Neural cell (in vitro differentiated cells): ENCODE measurements around the gene PRDX5. TPM values are rescaled to one million over a fixed set of nuclear protein-coding genes. Genes with fewer than 3 reads are reported as not detected.
A peak's percentile ranks its signal among the peaks of the same experiment; 100 is the strongest.

Source experiments
- H2AFZ ChIP-seq: fragments of 200-600, 300-800 bp; sonication (generic), shearing (Covaris generic); 2 replicates; pipeline ENCODE4 v1.6.0; 2014; ENCODE audit warnings: low read depth, mild to moderate bottlenecking, antibody characterized with exemption, low read length, moderate library complexity
- H3F3A ChIP-seq: fragments of 200-600 bp; shearing (Covaris generic); 2 replicates; pipeline ENCODE4 v1.6.1; 2016; ENCODE audit warnings: mild to moderate bottlenecking, moderate library complexity, mixed read lengths, antibody characterized with exemption, low read length; ENCODE audit not compliant: insufficient read depth, poor library complexity, severe bottlenecking
- H3K27ac ChIP-seq: fragments of 200-600, 300-800 bp; sonication (generic), shearing (Covaris generic); 2 replicates; pipeline ENCODE4 v1.5.1; 2014; ENCODE audit warnings: mild to moderate bottlenecking, low read length, moderate library complexity
- H3K27me3 ChIP-seq: fragments of 300-800, 200-600 bp; sonication (generic), shearing (Covaris generic); 2 replicates; pipeline ENCODE4 v1.6.0; 2014; ENCODE audit warnings: mild to moderate bottlenecking, low read depth, low read length, moderate library complexity; ENCODE audit not compliant: insufficient read depth
- H3K36me3 ChIP-seq: fragments of 300-800, 200-600 bp; sonication (generic), shearing (Covaris generic); 2 replicates; pipeline ENCODE4 v1.5.1; 2014; ENCODE audit warnings: mild to moderate bottlenecking, antibody characterized with exemption, low read length, moderate library complexity; ENCODE audit not compliant: insufficient read depth
- H3K4me2 ChIP-seq: fragments of 300-800, 200-600 bp; sonication (generic), shearing (Covaris generic); 2 replicates; pipeline ENCODE4 v1.6.0; 2014; ENCODE audit warnings: mild to moderate bottlenecking, low read length
- H3K4me3 ChIP-seq: fragments of 300-800, 200-600 bp; sonication (generic), shearing (Covaris generic); 2 replicates; pipeline ENCODE4 v1.5.1; 2014; ENCODE audit warnings: mild to moderate bottlenecking, low read length, moderate library complexity
- H3K79me2 ChIP-seq: fragments of 200-600 bp; shearing (Covaris generic); replicated peaks from 2 replicates; pipeline ENCODE4 v1.6.0; 2014; ENCODE audit warnings: mild to moderate bottlenecking, low read length, moderate library complexity; ENCODE audit not compliant: insufficient read depth
- H3K9ac ChIP-seq: fragments of 300-800, 200-600 bp; sonication (generic), shearing (Covaris generic); 2 replicates; pipeline ENCODE4 v1.6.1; 2016; ENCODE audit warnings: mild to moderate bottlenecking, low read length, mixed read lengths
- H3K9me2 ChIP-seq: fragments of 200-600 bp; shearing (Covaris generic); 2 replicates; pipeline ENCODE4 v1.6.1; 2016; ENCODE audit warnings: mild to moderate bottlenecking, low read length, mixed read lengths; ENCODE audit not compliant: insufficient read depth
- H3K9me3 ChIP-seq: fragments of 200-600, 300-800 bp; sonication (generic), shearing (Covaris generic); 2 replicates; pipeline ENCODE4 v1.6.1; 2016; ENCODE audit warnings: mild to moderate bottlenecking, mixed run types, low read length, moderate library complexity, mixed read lengths
- H4K20me1 ChIP-seq: fragments of 200-600 bp; shearing (Covaris generic); 2 replicates; pipeline ENCODE4 v1.6.1; 2016; ENCODE audit warnings: mild to moderate bottlenecking, mixed run types; ENCODE audit not compliant: insufficient read depth
- EP300 ChIP-seq: fragments of 450-650 bp; conservative IDR thresholded peaks from 2 replicates; pipeline ENCODE4 v1.6.1; 2014; ENCODE audit warnings: antibody characterized with exemption, mild to moderate bottlenecking, moderate library complexity; ENCODE audit not compliant: poor library complexity, severe bottlenecking
- EZH2 ChIP-seq: fragments of 200-600, 300-800 bp; shearing (Covaris generic), sonication (generic); IDR thresholded peaks from 2 replicates; pipeline ENCODE4 v1.6.1; 2014; ENCODE audit warnings: antibody characterized with exemption, low read length, borderline replicate concordance, mild to moderate bottlenecking; ENCODE audit not compliant: insufficient read depth, poor library complexity, severe bottlenecking
- MXI1 ChIP-seq: fragments of 450-650 bp; conservative IDR thresholded peaks from 2 replicates; pipeline ENCODE4 v1.6.1; 2014; ENCODE audit warnings: antibody characterized with exemption, mild to moderate bottlenecking; ENCODE audit not compliant: poor library complexity, severe bottlenecking
- POLR2AphosphoS5 ChIP-seq: IDR thresholded peaks from 2 replicates; pipeline ENCODE4 v1.6.1; 2012
- RAD21 ChIP-seq: fragments of 450-650 bp; conservative IDR thresholded peaks from 2 replicates; pipeline ENCODE4 v1.6.1; 2014; ENCODE audit warnings: antibody characterized with exemption, mild to moderate bottlenecking, moderate library complexity
- SMC3 ChIP-seq: fragments of 450-650 bp; conservative IDR thresholded peaks from 2 replicates; pipeline ENCODE4 v1.6.1; 2014; ENCODE audit warnings: antibody characterized with exemption, mild to moderate bottlenecking, moderate library complexity; ENCODE audit not compliant: poor library complexity
- TAF1 ChIP-seq: IDR thresholded peaks from 2 replicates; pipeline ENCODE4 v1.6.1; 2012; ENCODE audit warnings: low read depth
- polyA plus RNA-seq: library from polyadenylated mRNA; depleted of rRNA; stranded (reverse); fragments of >200 nt; gene quantifications from 2 replicates; pipeline ENCODE4 v1.2.3, GENCODE V29; 2014
- TF ChIP-seq, protein P1 (sequence below): IDR thresholded peaks from 2 replicates; pipeline ENCODE4 v1.6.1; 2012; ENCODE audit warnings: borderline replicate concordance
- TF ChIP-seq, protein P2 (sequence below): fragments of 450-650 bp; IDR thresholded peaks from 2 replicates; pipeline ENCODE4 v1.5.1; 2014; ENCODE audit warnings: antibody characterized with exemption, mild to moderate bottlenecking, moderate library complexity; ENCODE audit not compliant: poor library complexity, severe bottlenecking

PRDX5 gene
- polyA plus RNA-seq, 1 donor from 2014 or later: 452 TPM

DNA sequence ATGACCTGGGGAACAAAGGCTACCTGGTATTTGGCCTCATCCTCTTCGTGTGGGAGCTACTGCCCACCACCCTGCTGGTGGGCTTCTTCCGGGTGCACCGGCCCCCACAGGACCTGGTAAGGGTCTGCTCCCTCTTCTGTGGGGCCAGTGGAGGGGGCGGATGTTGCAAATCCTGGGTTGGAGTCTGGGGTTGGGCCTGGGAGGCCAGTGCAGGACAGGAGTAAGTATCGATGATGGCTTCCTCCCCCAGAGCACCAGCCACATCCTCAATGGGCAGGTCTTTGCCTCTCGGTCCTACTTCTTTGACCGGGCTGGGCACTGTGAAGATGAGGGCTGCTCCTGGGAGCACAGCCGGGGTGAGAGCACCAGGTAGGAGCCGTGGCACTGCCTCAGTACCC, 29.6 kb upstream of the PRDX5 start:
- peaks cover 9% of the 10 kb centered on the region for H3K79me2 ChIP-seq
- no peaks in the 10 kb centered on the region for H3K9me3 ChIP-seq
- no peaks in the 10 kb centered on the region for H3F3A ChIP-seq
- H3K27ac ChIP-seq: no peak overlapping the region
- TF ChIP-seq, protein P1, sequence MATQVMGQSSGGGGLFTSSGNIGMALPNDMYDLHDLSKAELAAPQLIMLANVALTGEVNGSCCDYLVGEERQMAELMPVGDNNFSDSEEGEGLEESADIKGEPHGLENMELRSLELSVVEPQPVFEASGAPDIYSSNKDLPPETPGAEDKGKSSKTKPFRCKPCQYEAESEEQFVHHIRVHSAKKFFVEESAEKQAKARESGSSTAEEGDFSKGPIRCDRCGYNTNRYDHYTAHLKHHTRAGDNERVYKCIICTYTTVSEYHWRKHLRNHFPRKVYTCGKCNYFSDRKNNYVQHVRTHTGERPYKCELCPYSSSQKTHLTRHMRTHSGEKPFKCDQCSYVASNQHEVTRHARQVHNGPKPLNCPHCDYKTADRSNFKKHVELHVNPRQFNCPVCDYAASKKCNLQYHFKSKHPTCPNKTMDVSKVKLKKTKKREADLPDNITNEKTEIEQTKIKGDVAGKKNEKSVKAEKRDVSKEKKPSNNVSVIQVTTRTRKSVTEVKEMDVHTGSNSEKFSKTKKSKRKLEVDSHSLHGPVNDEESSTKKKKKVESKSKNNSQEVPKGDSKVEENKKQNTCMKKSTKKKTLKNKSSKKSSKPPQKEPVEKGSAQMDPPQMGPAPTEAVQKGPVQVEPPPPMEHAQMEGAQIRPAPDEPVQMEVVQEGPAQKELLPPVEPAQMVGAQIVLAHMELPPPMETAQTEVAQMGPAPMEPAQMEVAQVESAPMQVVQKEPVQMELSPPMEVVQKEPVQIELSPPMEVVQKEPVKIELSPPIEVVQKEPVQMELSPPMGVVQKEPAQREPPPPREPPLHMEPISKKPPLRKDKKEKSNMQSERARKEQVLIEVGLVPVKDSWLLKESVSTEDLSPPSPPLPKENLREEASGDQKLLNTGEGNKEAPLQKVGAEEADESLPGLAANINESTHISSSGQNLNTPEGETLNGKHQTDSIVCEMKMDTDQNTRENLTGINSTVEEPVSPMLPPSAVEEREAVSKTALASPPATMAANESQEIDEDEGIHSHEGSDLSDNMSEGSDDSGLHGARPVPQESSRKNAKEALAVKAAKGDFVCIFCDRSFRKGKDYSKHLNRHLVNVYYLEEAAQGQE: no peak
- no peak for TF ChIP-seq EP300
- no peak for TF ChIP-seq EZH2
- TF ChIP-seq POLR2AphosphoS5: no peak
- TF ChIP-seq RAD21: no peak
- no peak for TF ChIP-seq MXI1
- TF ChIP-seq, protein P2, sequence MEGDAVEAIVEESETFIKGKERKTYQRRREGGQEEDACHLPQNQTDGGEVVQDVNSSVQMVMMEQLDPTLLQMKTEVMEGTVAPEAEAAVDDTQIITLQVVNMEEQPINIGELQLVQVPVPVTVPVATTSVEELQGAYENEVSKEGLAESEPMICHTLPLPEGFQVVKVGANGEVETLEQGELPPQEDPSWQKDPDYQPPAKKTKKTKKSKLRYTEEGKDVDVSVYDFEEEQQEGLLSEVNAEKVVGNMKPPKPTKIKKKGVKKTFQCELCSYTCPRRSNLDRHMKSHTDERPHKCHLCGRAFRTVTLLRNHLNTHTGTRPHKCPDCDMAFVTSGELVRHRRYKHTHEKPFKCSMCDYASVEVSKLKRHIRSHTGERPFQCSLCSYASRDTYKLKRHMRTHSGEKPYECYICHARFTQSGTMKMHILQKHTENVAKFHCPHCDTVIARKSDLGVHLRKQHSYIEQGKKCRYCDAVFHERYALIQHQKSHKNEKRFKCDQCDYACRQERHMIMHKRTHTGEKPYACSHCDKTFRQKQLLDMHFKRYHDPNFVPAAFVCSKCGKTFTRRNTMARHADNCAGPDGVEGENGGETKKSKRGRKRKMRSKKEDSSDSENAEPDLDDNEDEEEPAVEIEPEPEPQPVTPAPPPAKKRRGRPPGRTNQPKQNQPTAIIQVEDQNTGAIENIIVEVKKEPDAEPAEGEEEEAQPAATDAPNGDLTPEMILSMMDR: no peak
- TF ChIP-seq SMC3: no peak
- no peak for TF ChIP-seq TAF1
- H3K27me3 ChIP-seq: peaks cover 39% of the 10 kb centered on the region
- H4K20me1 ChIP-seq: no peaks in the 10 kb centered on the region
- peak overlapping the region; percentile 90 for H3K4me3 ChIP-seq
- no peaks in the 10 kb centered on the region for H3K36me3 ChIP-seq
- H3K4me2 ChIP-seq: no peak overlapping the region
- no peak overlapping the region for H3K9ac ChIP-seq
- H3K9me2 ChIP-seq: no peaks in the 10 kb centered on the region
- no peak overlapping the region for H2AFZ ChIP-seq

DNA sequence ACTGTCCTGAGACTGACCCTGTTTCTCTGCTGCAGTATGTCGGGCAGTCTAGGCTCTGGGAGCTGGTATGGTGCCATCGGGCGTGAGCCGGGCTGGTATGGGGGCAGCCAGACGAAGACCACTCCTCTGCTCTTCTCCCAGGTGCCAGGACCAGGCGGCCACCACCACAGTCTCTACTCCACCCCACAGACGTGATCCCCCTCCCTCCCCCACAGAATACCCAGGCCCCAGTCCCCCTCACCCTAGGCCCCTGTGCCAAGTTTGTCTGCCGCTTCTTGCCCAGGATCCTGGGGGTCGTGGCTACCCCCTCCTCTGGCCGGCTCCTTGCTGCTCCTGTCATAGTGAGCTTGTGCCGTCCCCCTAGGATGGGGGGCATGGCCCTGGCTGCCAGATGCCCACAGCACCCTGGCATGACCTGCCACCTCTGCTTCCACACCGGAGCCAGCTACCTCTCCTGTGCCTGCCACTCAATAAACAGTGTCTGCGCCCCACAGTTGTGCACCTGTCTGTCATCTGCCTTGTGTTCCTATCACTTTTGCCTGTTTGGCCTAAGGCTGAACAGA, 28.8 kb upstream of the PRDX5 start:
- H3K27me3 ChIP-seq: peaks cover 45% of the 10 kb centered on the region

More for the DNA sequence above, 28.8 kb upstream of the PRDX5 start:
- Histone ChIP-seq H4K20me1 (no peaks in the 10 kb centered on the region), H3K36me3 (no peaks in the 10 kb centered on the region), H2AFZ (no peak overlapping the region), H3K4me2 (no peak overlapping the region), H3K9ac (no peak overlapping the region), H3K9me2 (no peaks in the 10 kb centered on the region), H3K9me3 (no peaks in the 10 kb centered on the region), H3K4me3 (no peak overlapping the region), H3F3A (no peaks in the 10 kb centered on the region), H3K79me2 (peaks cover 2% of the 10 kb centered on the region), H3K27ac (no peak overlapping the region)
- no peak for TF ChIP-seq EZH2
- TF ChIP-seq, protein P2: no peak
- no peak for TF ChIP-seq EP300
- TF ChIP-seq RAD21: no peak
- TF ChIP-seq SMC3: no peak
- no peak for TF ChIP-seq TAF1
- no peak for TF ChIP-seq POLR2AphosphoS5
- TF ChIP-seq, protein P1: no peak
- no peak for TF ChIP-seq MXI1
